Peyer's patch (tissue), 4 donors: Measurements from ENCODE around the gene GHITM. TPM values are rescaled to one million over a fixed set of nuclear protein-coding genes. Genes with fewer than 3 reads are reported as not detected.

ENCODE experiments used
- DNase-seq, 3 donors: peaks; one replicate each; pipeline ENCODE4 v3.0.0-alpha.2; 2017 to 2019
- H3K27ac ChIP-seq, 4 donors: fragments of 200-600 bp; sonication (generic); one replicate each; pipeline ENCODE4 v1.5.1; 2016 to 2019
- H3K27me3 ChIP-seq, 2 donors: fragments of 200-600 bp; sonication (generic); one replicate each; pipeline ENCODE4 v1.5.1; 2019
- H3K36me3 ChIP-seq, 3 donors: fragments of 200-600 bp; sonication (generic); one replicate each; pipeline ENCODE4 v1.5.1; 2016 to 2019
- H3K4me1 ChIP-seq, 4 donors: fragments of 200-600 bp; sonication (generic); one replicate each; pipeline ENCODE4 v1.5.1; 2016 to 2019
- H3K4me3 ChIP-seq, 4 donors: fragments of 200-600 bp; sonication (generic); 1 replicate in 3 of 4; 2 replicates in 1 of 4; pipeline ENCODE4 v1.5.1; 2016 to 2019; ENCODE audit warnings: mild to moderate bottlenecking in 1 of 4
- H3K9me3 ChIP-seq, 4 donors: fragments of 200-600 bp; sonication (generic); one replicate each; pipeline ENCODE4 v1.5.1; 2016 to 2019; ENCODE audit warnings: mild to moderate bottlenecking in 1 of 4
- CTCF ChIP-seq, 6 experiments: fragments of 450-650 bp in 4 of 6; fragments of 200-600 bp in 2 of 6; sonication (generic) in 1 of 6; IDR thresholded peaks; one replicate each; pipeline ENCODE4 v1.5.1; 2017 to 2019; ENCODE audit warnings: antibody characterized with exemption in 6 of 6, mild to moderate bottlenecking in 3 of 6, moderate library complexity in 1 of 6
- POLR2A ChIP-seq, 2 donors: fragments of 450-650 bp; IDR thresholded peaks; one replicate each; pipeline ENCODE4 v1.5.1; 2017; ENCODE audit warnings: antibody characterized with exemption in 2 of 2, mild to moderate bottlenecking in 2 of 2, moderate library complexity in 2 of 2
- total RNA-seq, 4 donors: library from RNA; depleted of rRNA; stranded (reverse); fragments of >200 nt; gene quantifications; one replicate each; pipeline ENCODE4 v1.1.0, GENCODE V29; 2016

Gene GHITM
- 100 to 1,000 TPM; 111 to 270 (median 143) TPM for total RNA-seq

- Histone ChIP-seq H3K4me3 (peak within 1 kb of the TSS; percentile 73 to 98 (median 90)), H3K9me3 (no peaks in the 10 kb centered on the region), H3K27ac (peak within 1 kb of the TSS; percentile 95 to 99 (median 98)), H3K36me3 (peaks cover 0 to 28% (median 0%) of the 10 kb centered on the region in 3 donors), H3K27me3 (no peaks in the 10 kb centered on the region), H3K4me1 (peaks cover 2 to 16% (median 7%) of the 10 kb centered on the region in 4 donors)
- peak; percentile 99 to 100 (median 100) for DNase-seq
- TF ChIP-seq POLR2A (IDR thresholded peaks at IDR 0.05) (peak; percentile 97), CTCF (IDR thresholded peaks at IDR 0.05) (peak; percentile 34 to 74 (median 58))
Measured at GRCh38 chr10:84139126-84140035, at the start of gene GHITM. Gene GHITM (plus strand): TSS chr10:84139509. CDS start chr10:84141501, 1,992 bp downstream.

- Histone ChIP-seq H3K27me3 (no peaks in the 10 kb centered on the region), H3K4me1 (no peaks in the 10 kb centered on the region), H3K4me3 (no peak overlapping the region), H3K27ac (no peak overlapping the region), H3K36me3 (no peaks in the 10 kb centered on the region), H3K9me3 (no peaks in the 10 kb centered on the region)
- TF ChIP-seq POLR2A (IDR thresholded peaks at IDR 0.05) (no peak), CTCF (IDR thresholded peaks at IDR 0.05) (no peak)
- DNase-seq, result no peak
Measured at GRCh38 chr10:84095811-84096497, 43.4 kb upstream of the GHITM start.

DNA sequence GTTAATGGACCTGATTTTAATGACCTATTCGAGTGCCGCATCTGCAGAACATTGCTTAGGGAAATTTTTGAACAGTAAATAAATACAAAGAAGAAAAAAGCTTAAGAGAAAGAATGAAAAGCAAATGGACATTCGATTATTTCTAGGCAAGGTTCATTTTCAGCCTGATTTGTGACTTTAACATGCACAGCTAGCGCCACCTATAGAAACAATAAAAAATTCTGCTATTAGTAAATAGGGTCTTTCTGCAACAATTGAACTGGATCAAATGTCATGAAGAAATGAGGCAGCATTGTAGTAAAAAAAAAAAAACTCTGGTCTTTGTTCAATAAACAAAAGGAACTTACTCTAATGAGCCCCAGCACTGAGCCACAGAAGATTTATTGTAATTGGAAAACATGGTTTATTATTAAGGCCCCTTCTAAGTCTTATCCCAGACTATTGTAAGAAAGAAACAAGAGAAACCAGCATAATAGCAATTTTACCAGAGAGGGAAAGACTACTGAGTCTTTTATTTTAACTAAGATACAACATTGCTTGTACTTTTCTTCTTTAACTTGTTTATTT lies 41.4 kb upstream of the GHITM start:
- H3K36me3 ChIP-seq, result no peaks in the 10 kb centered on the region
- TF ChIP-seq CTCF (IDR thresholded peaks at IDR 0.05), result peak in 4 of 6 experiments; percentile 25 to 45 (median 38)
- TF ChIP-seq POLR2A (IDR thresholded peaks at IDR 0.05), result no peak
- DNase-seq, result no peak
- H3K4me3 ChIP-seq, result no peak overlapping the region
- no peak overlapping the region for H3K27ac ChIP-seq
- no peaks in the 10 kb centered on the region for H3K27me3 ChIP-seq
- H3K4me1 ChIP-seq, result no peaks in the 10 kb centered on the region
- no peaks in the 10 kb centered on the region for H3K9me3 ChIP-seq

- Histone ChIP-seq H3K4me1 (no peaks in the 10 kb centered on the region), H3K9me3 (no peaks in the 10 kb centered on the region), H3K27ac (no peak overlapping the region), H3K36me3 (no peaks in the 10 kb centered on the region), H3K4me3 (no peak overlapping the region), H3K27me3 (no peaks in the 10 kb centered on the region)
- no peak for DNase-seq
- no peak for TF ChIP-seq CTCF (IDR thresholded peaks at IDR 0.05)
- no peak for TF ChIP-seq POLR2A (IDR thresholded peaks at IDR 0.05)
Measured at GRCh38 chr10:84098667-84099066, 40.6 kb upstream of the GHITM start.

DNA sequence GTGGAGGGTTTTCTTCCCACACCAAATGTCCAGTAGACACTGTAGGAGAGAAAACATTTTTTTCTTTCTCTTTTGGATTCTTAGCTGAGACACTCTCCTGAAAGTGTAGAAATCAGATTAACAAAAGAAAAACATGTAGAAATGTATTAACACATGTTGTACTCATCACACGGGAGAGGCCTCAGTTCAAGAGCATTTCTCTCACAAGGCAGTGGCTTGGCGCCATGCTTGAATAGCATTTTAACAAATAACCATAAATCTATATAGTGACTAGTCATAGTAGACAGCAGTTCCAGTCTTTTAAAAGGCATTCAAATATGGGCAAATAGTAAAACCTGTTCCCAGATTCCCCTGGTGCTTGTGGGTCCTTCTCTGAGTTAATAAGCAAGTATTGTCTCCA lies 38.3 kb upstream of the GHITM start:
- Histone ChIP-seq H3K4me3 (no peak overlapping the region), H3K4me1 (no peaks in the 10 kb centered on the region), H3K27me3 (no peaks in the 10 kb centered on the region), H3K36me3 (no peaks in the 10 kb centered on the region), H3K9me3 (no peaks in the 10 kb centered on the region), H3K27ac (no peak overlapping the region)
- TF ChIP-seq CTCF (IDR thresholded peaks at IDR 0.05), result no peak
- no peak for TF ChIP-seq POLR2A (IDR thresholded peaks at IDR 0.05)
- no peak for DNase-seq
